ENCODE measurements around the gene TPSG1.

- TF ChIP-seq CTCF (conservative IDR thresholded peaks at IDR 0.05; ENCODE audit: low read length), result no peak
- TF ChIP-seq EZH2phosphoT487 (IDR thresholded peaks at IDR 0.05; ENCODE audit: borderline replicate concordance), result no peak
Observed at GRCh38 chr16:1177750-1178149, 47.3 kb downstream of the TPSG1 start.

Data from Loucy (cell line).